OCI-LY3 (cell line): ENCODE results near the gene TMEM255B.

Experiments used
- H2AFZ ChIP-seq: fragments of 200-600, 300-600 bp; shearing (Covaris generic); 2 replicates; pipeline ENCODE4 v1.6.0; 2014; ENCODE audit warnings: antibody characterized with exemption, low read depth, low read length
- H3K27ac ChIP-seq: fragments of 200-600, 300-600 bp; sonication (generic); 2 replicates; pipeline ENCODE4 v1.5.1; 2014; ENCODE audit warnings: mild to moderate bottlenecking, low read length, moderate library complexity, mixed read lengths
- H3K27me3 ChIP-seq: fragments of 200-600, 300-600 bp; sonication (generic); 2 replicates; pipeline ENCODE4 v1.6.1; 2014; ENCODE audit warnings: low read depth, low read length, mixed read lengths
- H3K36me3 ChIP-seq: fragments of 200-600, 300-600 bp; sonication (generic); replicated peaks from 2 replicates; pipeline ENCODE3; 2014; ENCODE audit warnings: low read depth, low read length, mixed read lengths
- H3K4me1 ChIP-seq: fragments of 300-600, 200-600 bp; sonication (generic); 2 replicates; pipeline ENCODE4 v1.6.1; 2014; ENCODE audit warnings: low read length, mixed read lengths
- H3K4me2 ChIP-seq: fragments of 200-600, 300-600 bp; sonication (generic); 2 replicates; pipeline ENCODE4 v1.6.1; 2014; ENCODE audit warnings: low read length, mixed read lengths
- H3K4me3 ChIP-seq: fragments of 300-600, 200-600 bp; sonication (generic); 2 replicates; pipeline ENCODE4 v1.5.1; 2014; ENCODE audit warnings: antibody characterized with exemption, mild to moderate bottlenecking, low read length, moderate library complexity
- H3K79me2 ChIP-seq: fragments of 300-600, 200-600 bp; shearing (Covaris generic); 2 replicates; pipeline ENCODE4 v1.6.1; 2014; ENCODE audit warnings: mild to moderate bottlenecking, low read length, mixed read lengths
- H3K9ac ChIP-seq: fragments of 300-600, 200-600 bp; shearing (Covaris generic); 2 replicates; pipeline ENCODE4 v1.6.0; 2014; ENCODE audit warnings: mild to moderate bottlenecking, low read length, moderate library complexity
- H3K9me3 ChIP-seq: fragments of 200-600, 300-600 bp; shearing (Covaris generic); 2 replicates; pipeline ENCODE4 v1.6.1; 2014; ENCODE audit warnings: low read length, mixed read lengths; ENCODE audit not compliant: insufficient read depth
- H4K20me1 ChIP-seq: fragments of 200-600, 300-600 bp; sonication (generic); 2 replicates; pipeline ENCODE4 v1.6.1; 2016; ENCODE audit warnings: low read length, mixed read lengths; ENCODE audit not compliant: insufficient read depth
- CTCF ChIP-seq: fragments of 200-600, 300-600 bp; sonication (generic); IDR thresholded peaks from 2 replicates; pipeline ENCODE4 v1.5.1; 2014; ENCODE audit warnings: antibody characterized with exemption, low read length, low read depth
- EZH2phosphoT487 ChIP-seq: fragments of 200-600 bp; shearing (Covaris generic); IDR thresholded peaks from 2 replicates; pipeline ENCODE4 v1.6.1; 2018; ENCODE audit warnings: antibody characterized with exemption, mixed run types, low read depth

The TMEM255B gene

GRCh38 chr13:113804017-113804702, 45.1 kb downstream of the TMEM255B start:
- no peaks in the 10 kb centered on the region for H4K20me1 ChIP-seq
- H3K4me2 ChIP-seq = no peak overlapping the region
- H3K9me3 ChIP-seq = peaks cover 10% of the 10 kb centered on the region; the same call in 1 of the 2 replicates
- no peak overlapping the region for H3K4me3 ChIP-seq
- no peak overlapping the region for H3K9ac ChIP-seq
- no peaks in the 10 kb centered on the region for H3K79me2 ChIP-seq
- H3K4me1 ChIP-seq = no peaks in the 10 kb centered on the region
- no peaks in the 10 kb centered on the region for H3K36me3 ChIP-seq
- H3K27ac ChIP-seq = no peak overlapping the region
- TF ChIP-seq CTCF (no peak), EZH2phosphoT487 (no peak)
- H2AFZ ChIP-seq = no peak overlapping the region
- H3K27me3 ChIP-seq = no peaks in the 10 kb centered on the region

- no peak overlapping the region for H3K9ac ChIP-seq
- H4K20me1 ChIP-seq = no peaks in the 10 kb centered on the region
- H3K4me1 ChIP-seq = no peaks in the 10 kb centered on the region
- peaks cover 4% of the 10 kb centered on the region; the same call in 1 of the 2 replicates for H3K27me3 ChIP-seq
- H3K4me2 ChIP-seq = no peak overlapping the region
- H3K36me3 ChIP-seq = no peaks in the 10 kb centered on the region
- no peak overlapping the region for H3K4me3 ChIP-seq
- no peak overlapping the region for H2AFZ ChIP-seq
- H3K27ac ChIP-seq = no peak overlapping the region
- no peak for TF ChIP-seq CTCF
- TF ChIP-seq EZH2phosphoT487 = no peak
- H3K9me3 ChIP-seq = peaks cover 14% of the 10 kb centered on the region; the same call in 1 of the 2 replicates
- no peaks in the 10 kb centered on the region for H3K79me2 ChIP-seq
These were observed 45.8 kb downstream of the TMEM255B start for GRCh38 chr13:113804703-113805430.

- H3K9ac ChIP-seq = no peak overlapping the region
- no peaks in the 10 kb centered on the region for H3K36me3 ChIP-seq
- H4K20me1 ChIP-seq = no peaks in the 10 kb centered on the region
- H3K27me3 ChIP-seq = peaks cover 5% of the 10 kb centered on the region; the same call in 1 of the 2 replicates
- TF ChIP-seq EZH2phosphoT487 = no peak
- no peak for TF ChIP-seq CTCF
- no peak overlapping the region for H3K27ac ChIP-seq
- H3K4me2 ChIP-seq = no peak overlapping the region
- no peaks in the 10 kb centered on the region for H3K4me1 ChIP-seq
- no peaks in the 10 kb centered on the region for H3K79me2 ChIP-seq
- no peak overlapping the region for H2AFZ ChIP-seq
- no peak overlapping the region for H3K4me3 ChIP-seq
- peaks cover 14% of the 10 kb centered on the region; the same call in 1 of the 2 replicates for H3K9me3 ChIP-seq
These were observed 46.5 kb downstream of the TMEM255B start for GRCh38 chr13:113805431-113806103.

- Histone ChIP-seq H3K4me2 (no peak overlapping the region), H2AFZ (no peak overlapping the region), H3K4me3 (no peak overlapping the region), H3K36me3 (no peaks in the 10 kb centered on the region), H3K9me3 (peaks cover 14% of the 10 kb centered on the region; the same call in 1 of the 2 replicates), H4K20me1 (no peaks in the 10 kb centered on the region), H3K79me2 (no peaks in the 10 kb centered on the region), H3K4me1 (no peaks in the 10 kb centered on the region), H3K9ac (no peak overlapping the region), H3K27ac (no peak overlapping the region), H3K27me3 (peaks cover 5% of the 10 kb centered on the region; the same call in 1 of the 2 replicates)
- TF ChIP-seq CTCF = no peak
- TF ChIP-seq EZH2phosphoT487 = no peak
These were observed 47.1 kb downstream of the TMEM255B start for GRCh38 chr13:113806104-113806471.
